ENCODE measurements around the gene RIPOR3. TPM values are rescaled to one million over a fixed set of nuclear protein-coding genes. Genes with fewer than 3 reads are reported as not detected.
"Not testable (repeated sequence)": the region's sequence is repeated elsewhere in the genome, so short reads cannot be mapped to it uniquely, and the experiment has no call there.

The RIPOR3 gene
- total RNA-seq, 1 donor from 2014 or later, result 0.68 TPM

DNA sequence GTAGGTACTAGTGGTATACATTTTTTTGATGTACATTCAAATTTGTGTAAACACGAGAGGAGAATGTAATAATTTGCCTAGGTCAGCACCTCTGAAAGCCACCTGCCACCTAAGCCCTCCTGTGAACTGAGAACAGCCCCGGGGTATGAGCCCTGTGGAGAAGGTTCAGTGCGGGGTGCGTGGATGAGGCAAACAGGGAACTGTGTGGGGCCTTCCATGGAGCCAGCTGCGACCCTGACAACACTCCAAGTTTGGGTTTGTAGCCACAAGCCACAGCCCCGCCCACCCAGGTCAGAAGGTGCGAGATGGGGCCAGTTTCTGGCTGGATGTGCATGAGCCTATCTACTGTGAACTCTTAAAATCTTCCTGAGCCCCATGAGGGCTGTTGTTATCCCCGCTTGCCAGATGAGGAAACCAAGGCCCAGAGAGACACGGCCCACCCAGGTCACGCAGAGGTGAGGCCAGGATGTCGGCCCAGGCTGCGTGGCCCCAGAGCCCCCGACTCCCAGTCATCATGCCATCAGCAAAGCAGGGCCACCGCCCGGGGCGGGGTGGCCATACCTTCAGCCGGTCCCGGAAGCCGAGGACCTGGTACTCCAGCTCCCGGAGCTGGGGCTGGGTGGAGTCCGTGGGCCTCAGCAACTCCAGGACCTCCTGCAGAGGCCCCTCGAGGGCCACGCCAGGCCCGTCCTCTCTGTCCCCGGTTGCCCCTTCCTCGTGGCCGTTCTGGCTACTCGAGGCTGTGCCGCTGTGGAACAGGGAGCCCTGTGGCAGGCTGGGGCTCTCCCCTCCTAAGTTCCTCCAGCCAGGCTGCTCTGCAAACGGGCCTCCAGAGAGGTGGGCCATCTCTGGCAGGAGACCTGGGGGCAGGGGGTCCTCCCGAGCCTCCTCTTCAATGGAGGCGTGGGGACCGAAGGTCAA, 89.6 kb downstream of the RIPOR3 start:
- no peak for DNase-seq

- DNase-seq, result no peak
These were observed 91.0 kb downstream of the RIPOR3 start for GRCh38 chr20:50600281-50600895.

DNA sequence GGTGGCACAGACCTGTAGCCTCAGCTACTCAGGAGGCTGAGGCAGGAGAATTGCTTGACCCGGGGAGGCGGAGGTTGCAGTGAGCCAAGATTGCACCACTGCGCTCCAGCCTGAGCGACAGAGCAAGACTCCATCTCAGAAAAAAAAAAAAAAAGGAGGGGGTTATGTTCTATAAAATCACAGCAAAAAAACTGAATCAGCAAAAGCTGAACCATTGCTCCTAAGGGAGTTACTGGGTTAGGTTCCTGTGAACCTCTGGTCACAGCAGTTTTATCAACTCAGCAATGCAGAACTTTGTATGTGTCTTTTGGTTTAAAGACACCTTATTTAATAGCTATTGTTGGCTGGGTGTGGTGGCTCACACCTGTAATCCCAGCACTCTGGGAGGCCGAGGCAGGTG, 92.6 kb downstream of the RIPOR3 start:
- DNase-seq, result not testable (repeated sequence)

DNA sequence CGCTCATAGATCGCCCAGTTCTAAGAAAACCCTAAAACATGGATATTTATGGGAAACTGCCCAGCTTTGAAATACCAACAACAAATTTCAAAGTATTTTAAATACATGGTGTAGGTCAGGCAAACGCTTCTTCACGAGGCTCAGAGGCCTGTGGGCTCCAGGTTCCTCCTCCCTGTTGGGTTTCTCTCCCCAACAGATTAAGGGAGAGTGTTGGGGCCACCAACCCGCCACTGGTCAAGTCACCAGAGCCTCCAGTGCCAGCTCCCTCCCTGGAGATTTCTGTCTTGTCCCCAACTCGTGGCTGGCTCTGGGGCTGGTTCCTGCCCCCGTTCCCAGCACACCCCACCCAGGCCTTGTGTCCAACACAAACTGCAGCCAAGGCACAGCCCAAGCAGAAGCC, 93.3 kb downstream of the RIPOR3 start:
- no peak for DNase-seq

- no peak for DNase-seq
These were observed 93.9 kb downstream of the RIPOR3 start for GRCh38 chr20:50597406-50597969.

- DNase-seq, result no peak
These were observed 94.7 kb downstream of the RIPOR3 start for GRCh38 chr20:50596694-50597021.

- DNase-seq, result no peak
These were observed 95.2 kb downstream of the RIPOR3 start for GRCh38 chr20:50595988-50596693.

- DNase-seq, result no peak
These were observed 95.9 kb downstream of the RIPOR3 start for GRCh38 chr20:50595433-50595895.

DNA sequence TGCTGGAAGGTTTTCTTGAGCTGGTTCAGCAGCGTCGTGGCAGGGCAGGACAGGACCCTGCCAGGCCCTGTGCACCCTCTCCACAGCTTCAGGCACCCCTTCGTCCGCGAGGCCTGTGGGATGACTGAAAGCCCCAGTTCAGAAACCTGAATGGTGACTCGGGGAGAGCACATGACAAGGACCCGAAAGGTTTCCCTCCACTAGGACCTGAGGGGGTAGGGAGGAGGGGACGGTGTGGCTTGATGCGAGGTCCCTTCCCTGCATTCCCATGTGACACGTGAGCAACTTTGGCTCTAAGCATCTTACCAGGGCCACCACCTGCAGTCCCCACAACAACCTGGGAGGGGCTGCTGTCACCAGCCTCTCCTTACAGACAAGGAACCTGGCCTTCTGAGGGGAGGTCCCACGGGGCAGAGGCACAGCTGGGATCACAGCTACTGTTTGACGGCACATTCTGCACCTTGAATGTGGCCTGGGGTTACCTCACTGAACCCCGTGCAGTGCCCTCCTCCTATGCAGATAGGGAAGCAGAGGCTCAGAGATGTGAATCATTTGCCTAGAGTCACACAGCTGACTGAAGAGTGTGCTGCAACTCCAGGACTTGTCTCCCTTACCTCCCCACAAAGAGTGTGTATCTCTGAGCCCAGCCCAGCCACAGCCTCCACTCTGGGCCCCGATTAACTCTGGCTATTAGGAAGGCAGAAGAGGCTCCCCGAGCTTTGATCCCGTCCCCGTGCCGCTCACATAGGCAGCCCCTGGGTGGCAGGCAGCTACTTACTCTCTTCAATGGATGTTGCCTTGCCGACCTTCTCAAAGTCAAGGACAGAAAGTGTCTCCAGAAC, 96.5 kb downstream of the RIPOR3 start:
- DNase-seq, result no peak

DNA sequence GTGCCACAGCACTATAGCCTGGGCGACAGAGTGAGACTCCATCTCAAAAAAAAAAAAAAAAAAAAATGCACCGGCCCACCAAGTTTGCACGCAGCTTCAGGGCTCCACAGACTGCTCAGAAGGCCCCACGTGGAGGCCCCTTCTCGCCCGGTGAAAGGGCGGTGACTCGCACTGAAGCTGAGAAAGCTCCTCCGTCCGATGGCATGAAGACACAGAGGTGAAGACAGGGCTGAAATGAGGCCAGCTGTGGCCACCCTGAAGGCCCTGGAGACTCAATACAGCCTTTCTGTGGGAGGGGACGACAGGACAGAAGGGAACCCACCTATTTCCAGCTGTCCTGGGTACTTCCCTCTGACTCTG, 97.1 kb downstream of the RIPOR3 start:
- DNase-seq, result no peak

GRCh38 chr20:50593005-50593335, 98.4 kb downstream of the RIPOR3 start:
- no peak for DNase-seq

DNA sequence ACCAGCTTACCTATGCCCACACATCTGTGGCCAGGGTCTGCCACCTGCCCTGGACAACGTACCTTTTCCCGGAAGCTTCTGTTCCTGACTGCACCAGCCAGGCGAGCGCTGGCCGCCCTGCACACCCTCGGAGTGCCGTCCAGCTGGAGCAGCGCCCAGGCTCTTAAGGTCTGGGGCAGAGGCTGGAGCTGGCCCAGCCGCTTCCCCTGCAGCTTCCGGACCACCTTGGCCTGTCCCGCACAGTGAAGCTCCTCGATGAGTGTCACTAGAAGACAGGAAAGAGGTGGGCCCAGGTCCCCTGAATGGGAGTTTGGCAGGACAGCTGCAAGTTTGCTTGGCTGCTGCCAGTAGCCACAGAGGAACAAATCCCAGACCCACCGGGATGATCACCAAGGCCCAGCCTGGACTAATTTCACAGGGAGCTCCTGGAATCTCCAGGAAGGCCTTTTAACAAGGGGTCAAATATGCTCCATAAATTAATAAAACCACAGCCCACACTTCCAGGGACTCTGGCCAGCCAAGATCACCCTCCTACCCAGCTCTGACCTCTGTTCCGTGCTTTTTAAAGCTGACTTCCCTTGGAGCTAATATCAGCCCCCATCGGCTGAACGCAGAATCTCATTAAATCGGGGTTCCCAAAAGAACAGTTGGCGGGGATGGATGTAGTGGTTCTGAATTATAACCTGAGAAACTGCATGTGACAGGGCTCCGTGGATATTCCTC, 98.9 kb downstream of the RIPOR3 start:
- DNase-seq, result peak; percentile 73

GRCh38 chr20:50591233-50591852, 100.0 kb downstream of the RIPOR3 start:
- DNase-seq, result no peak

- DNase-seq, result no peak
These were observed 101.0 kb downstream of the RIPOR3 start for GRCh38 chr20:50590348-50590664.

- no peak for DNase-seq
These were observed 101.6 kb downstream of the RIPOR3 start for GRCh38 chr20:50589548-50590347.

GRCh38 chr20:50588034-50588736, 103.2 kb downstream of the RIPOR3 start:
- DNase-seq, result peak; percentile 82

- no peak for DNase-seq
These were observed 103.9 kb downstream of the RIPOR3 start for GRCh38 chr20:50587291-50587961.

- no peak for DNase-seq
These were observed 104.7 kb downstream of the RIPOR3 start for GRCh38 chr20:50586531-50587232.

GRCh38 chr20:50585678-50586077, 105.7 kb downstream of the RIPOR3 start:
- DNase-seq, result no peak
